ENCODE data around the gene NXF1. TPM values are rescaled to one million over a fixed set of nuclear protein-coding genes. Genes with fewer than 3 reads are reported as not detected.
A peak's percentile ranks its signal among the peaks of the same experiment; 100 is the strongest.
"Not testable (repeated sequence)": the region's sequence is repeated elsewhere in the genome, so short reads cannot be mapped to it uniquely, and the experiment has no call there.

NXF1 gene
- total RNA-seq: 32.4 TPM
- polyA plus RNA-seq: 103 TPM

DNA sequence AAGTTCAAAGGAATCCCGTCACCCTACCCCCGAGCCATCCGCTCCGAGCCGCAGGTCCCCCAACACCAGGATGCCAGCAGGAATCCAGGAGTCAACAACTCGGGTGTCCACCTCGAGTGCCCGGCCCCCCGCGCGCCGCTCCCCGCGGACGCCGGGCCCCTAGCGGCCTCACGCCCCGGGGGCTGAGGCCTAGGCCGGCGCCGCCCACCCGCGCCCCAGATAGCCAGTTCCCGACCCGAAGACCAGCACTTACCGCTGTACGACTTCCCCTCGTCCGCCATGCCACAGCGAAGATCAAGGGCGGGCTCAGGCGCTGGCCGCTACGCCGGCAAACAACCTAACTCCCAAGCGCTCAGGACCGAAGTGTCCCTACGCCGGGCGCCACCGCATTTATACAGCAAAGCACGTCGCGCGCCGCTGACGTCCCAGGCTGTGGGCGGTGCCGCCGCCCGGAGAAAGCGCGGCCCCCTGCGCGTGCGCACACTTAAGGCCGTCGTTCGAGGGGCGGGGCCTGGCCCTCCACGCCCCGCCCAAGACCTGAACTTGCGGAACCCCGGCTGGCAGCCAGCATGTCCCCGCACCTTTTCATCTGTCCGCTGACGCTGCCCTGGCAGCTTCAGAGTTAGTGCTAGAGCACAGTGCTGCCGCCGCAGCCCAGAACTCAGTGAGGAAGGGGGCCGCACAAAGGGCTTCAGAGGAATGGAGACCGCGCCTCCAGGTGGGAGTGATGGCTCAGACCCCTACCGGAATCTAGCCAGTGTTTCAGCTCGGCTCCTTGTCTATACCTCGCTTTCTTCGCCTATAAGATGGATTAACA lies at the start of gene NXF1:
Gene NXF1, minus strand, starts transcription at position 365 of the 817 bp plus-strand sequence. Its CDS starts 84 bp downstream, at position 281.
- H3K4me1 ChIP-seq (ENCODE audit: insufficient read depth): no peaks in the 10 kb centered on the region
- peak within 1 kb of the TSS; percentile 80 for H3K27ac ChIP-seq (ENCODE audit: low read depth)
- H3K4me3 ChIP-seq (ENCODE audit: low read depth, low read length): peak within 1 kb of the TSS; percentile 95
- DNase-seq (ENCODE audit: extremely low spot score): peak; percentile 82
- peaks cover 5% of the 10 kb centered on the region for H3K36me3 ChIP-seq (ENCODE audit: insufficient read depth)
- under 1% methylated on average over 77 of the region's 77 CpGs for WGBS

DNA sequence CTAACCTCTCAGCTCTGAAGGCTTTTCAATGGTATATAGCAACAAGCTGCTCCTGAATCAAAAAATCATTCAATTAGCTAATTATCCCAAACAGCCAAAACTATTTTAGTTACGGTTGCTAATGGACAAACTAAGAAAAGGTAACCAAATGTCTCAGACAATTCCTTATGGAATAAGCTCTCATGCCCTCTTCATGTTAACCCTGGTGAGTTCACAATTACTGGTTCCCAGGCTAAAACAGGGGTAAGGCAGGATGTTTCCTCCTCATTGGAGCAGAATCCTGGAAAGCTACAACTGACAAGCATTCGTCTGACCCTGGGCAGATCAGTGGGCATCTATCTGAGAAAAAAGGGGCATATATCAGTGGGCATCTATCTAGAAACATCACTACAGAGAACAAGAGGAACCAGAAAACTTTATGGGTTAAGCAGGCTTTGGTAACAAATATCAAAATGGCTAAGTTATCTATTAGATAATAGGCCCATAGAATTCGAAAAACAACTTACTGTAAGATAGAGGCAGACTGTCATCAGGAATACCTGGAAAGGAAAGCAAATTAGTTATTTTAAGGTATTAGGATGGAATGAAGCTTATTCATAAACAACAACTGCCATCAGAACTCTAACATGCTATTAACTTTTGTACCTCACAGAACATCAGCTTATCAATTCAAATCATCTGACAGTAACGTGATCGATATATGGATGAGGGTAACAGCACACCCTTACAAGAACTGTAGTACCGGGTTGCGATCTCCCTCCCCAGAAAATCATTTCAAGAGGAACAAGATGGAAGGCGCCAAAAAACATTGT lies 49.0 kb upstream of the NXF1 start:
- H3K4me1 ChIP-seq (ENCODE audit: insufficient read depth): no peaks in the 10 kb centered on the region
- H3K36me3 ChIP-seq (ENCODE audit: insufficient read depth): no peaks in the 10 kb centered on the region
- no peak overlapping the region for H3K27ac ChIP-seq (ENCODE audit: low read depth)
- peak overlapping the region; percentile 75 for H3K4me3 ChIP-seq (ENCODE audit: low read depth, low read length)
- WGBS: 13% methylated on average over 8 of the region's 8 CpGs
- no peak for DNase-seq (ENCODE audit: extremely low spot score)

DNA sequence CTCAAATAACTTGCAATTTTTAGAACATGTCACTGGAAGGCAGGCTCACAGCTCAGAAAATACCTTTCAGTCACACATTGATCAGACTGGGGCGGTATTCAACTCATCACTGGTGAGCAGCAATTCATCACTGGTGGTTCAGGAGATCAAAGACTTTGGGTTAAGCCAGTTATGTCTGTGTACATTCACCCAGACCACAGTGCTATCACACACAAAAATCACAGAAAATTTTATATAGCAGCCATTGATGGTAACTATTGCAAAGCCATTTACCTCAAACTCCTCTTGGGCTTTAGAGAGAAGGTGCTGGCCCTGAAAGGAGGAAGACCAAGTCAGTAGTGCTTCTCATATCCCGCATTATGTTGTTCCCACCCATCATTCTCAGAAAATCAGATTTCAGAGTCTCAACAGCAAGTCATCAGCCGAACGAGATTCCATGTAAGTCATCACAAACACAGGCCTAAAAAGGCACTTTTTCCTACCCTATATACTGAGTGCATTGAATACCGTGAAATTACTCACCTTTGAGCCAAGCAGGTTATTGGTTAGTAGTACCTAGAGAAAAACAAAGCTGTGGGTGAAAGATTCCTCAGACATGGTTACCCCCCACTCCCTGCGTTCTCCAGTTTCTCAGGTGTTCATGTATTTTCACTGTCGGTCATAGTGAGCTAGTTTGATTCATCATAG lies 48.2 kb upstream of the NXF1 start:
- no peaks in the 10 kb centered on the region for H3K36me3 ChIP-seq (ENCODE audit: insufficient read depth)
- H3K27ac ChIP-seq (ENCODE audit: low read depth): no peak overlapping the region
- H3K4me3 ChIP-seq (ENCODE audit: low read depth, low read length): no peak overlapping the region
- WGBS: 57% methylated on average over 7 of the region's 7 CpGs
- no peaks in the 10 kb centered on the region for H3K4me1 ChIP-seq (ENCODE audit: insufficient read depth)
- no peak for DNase-seq (ENCODE audit: extremely low spot score)

DNA sequence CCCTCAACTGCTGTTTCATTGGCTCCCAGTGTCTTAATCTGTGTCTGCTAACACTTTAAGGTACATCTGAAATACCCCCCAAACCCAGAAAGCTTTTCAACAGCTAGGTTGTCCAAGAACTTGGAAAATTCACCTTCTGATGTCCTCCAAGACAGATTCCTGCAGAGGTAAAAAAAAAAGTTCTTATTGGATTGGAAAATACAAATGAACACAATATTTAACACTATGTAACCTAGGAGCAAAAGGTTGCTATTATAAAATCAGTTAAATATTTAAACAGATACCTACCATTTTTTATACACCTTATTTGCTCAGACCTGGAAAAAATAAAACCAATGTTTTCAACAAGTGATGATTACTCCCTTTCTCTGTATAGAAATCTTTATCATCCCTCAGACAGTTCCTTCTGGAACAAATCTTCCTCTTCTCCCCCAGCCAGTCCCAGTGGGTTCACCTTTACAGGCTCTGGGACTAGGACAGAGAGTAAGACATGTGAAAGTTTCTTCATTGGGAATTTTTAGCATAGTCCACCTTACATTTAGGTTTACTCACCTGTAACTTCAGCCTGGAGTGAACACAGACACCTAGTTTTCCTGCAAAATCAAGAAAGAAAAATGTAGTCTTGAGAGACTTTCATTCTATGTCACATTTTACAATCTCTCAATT lies 47.4 kb upstream of the NXF1 start:
- no peak for DNase-seq (ENCODE audit: extremely low spot score)
- Histone ChIP-seq H3K27ac (ENCODE audit: low read depth) (no peak overlapping the region), H3K4me1 (ENCODE audit: insufficient read depth) (no peaks in the 10 kb centered on the region), H3K4me3 (ENCODE audit: low read depth, low read length) (no peak overlapping the region), H3K36me3 (ENCODE audit: insufficient read depth) (no peaks in the 10 kb centered on the region)

DNA sequence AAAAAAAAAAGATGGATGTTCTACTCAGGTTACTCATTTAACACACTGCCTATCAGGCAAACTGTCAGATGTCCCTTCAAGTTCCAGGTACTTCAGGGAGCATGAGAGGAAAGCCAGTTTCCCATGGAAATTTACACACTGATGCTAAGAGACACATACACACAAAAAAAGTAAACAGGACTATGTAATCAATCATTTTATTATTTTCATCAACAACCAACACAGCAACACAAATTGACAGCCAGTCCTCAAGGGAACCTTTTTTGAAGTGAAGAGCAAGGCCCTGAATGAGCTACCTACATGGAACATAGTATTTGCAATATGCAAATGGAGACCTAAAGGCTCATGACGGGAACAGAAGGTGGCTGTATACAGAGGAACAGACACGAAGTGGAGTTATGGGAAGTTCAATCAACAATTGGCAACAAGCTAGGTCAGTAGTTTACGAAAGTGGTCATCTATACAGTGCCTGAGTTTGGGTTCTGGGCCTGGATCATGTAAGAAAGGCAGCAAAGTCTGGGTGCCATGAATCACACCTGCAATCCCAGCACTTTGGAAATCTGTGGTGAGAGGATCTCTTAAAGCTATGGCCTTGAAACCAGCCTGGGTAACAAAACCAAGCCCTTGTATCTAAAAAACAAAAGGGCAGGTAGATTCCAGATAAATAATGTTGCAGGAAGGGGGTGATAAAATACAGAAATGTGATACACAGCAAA lies 46.7 kb upstream of the NXF1 start:
- Histone ChIP-seq H3K4me3 (ENCODE audit: low read depth, low read length) (no peak overlapping the region), H3K36me3 (ENCODE audit: insufficient read depth) (no peaks in the 10 kb centered on the region), H3K27ac (ENCODE audit: low read depth) (no peak overlapping the region), H3K4me1 (ENCODE audit: insufficient read depth) (no peaks in the 10 kb centered on the region)
- no peak for DNase-seq (ENCODE audit: extremely low spot score)
- WGBS: 55% methylated on average over 3 of the region's 3 CpGs

DNA sequence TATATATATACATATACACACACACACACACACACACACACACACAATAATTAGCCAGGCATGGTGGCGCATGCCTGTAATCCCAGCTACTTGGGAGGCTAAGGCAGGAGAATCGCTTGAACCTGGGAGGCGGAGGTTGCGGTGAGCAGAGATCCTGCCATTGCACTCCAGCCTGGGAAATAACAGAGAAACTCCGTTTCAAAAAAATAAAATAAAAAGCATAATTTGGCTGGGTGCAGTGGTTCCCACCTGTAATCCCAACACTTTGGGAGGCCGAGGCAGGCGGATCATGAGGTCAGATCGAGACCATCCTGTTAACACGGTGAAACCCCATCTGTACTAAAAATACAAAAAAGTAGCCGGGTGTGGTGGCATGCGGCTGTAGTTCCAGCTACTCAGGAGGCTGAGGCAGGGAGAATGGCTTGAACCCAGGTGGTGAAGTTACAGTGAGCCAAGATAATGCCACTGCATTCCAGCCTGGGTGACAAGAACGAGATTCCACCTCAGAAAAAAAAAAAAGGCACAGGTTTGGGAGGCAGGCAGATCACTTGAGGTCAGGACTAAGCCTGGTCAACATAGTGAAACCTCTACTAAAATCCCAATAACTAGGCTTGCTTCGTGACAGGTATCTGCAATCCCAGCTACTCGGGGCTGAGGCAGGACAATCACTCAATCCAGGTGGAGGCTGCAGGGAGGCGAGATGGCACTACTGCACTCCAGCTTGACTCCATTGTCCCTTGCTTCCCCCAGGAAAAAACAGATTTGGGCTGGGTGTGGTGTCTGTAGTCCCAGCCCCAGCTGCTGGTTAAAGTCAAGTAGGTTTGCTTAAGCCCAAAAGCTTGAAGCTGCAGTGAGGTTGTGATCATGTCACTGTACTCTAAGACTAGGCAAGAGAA lies 45.9 kb upstream of the NXF1 start:
- H3K4me3 ChIP-seq (ENCODE audit: low read depth, low read length): no peak overlapping the region
- H3K36me3 ChIP-seq (ENCODE audit: insufficient read depth): no peaks in the 10 kb centered on the region
- WGBS: 52% methylated on average over 15 of the region's 15 CpGs
- H3K4me1 ChIP-seq (ENCODE audit: insufficient read depth): no peaks in the 10 kb centered on the region
- no peak overlapping the region for H3K27ac ChIP-seq (ENCODE audit: low read depth)
- no peak for DNase-seq (ENCODE audit: extremely low spot score)

DNA sequence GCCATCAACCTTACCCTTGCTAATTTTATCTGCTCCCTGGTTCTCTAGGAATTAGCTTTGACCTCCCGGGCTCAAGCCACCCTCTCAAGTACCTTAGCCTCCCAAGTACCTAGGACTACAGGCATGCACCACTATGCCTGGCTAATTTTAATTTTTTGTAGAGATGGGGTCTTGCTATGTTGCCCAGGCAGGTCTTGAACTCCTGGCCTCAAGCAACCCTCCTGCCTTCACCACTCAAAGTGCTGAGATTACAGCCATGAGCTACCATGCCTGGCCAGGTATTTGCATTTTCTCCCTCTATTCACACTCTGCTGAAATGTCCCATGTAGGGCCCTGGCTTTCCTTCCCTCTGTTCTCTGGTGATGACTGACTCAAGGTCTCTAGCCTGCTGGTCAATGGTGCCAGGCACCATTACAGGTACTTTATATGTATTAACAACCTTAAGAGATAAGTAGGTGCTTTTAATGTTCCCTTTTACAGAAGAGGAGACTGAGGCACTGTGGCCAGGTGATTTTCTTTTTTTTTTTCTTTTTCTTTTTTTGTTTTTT lies 42.6 kb upstream of the NXF1 start:
- H3K36me3 ChIP-seq (ENCODE audit: insufficient read depth): no peaks in the 10 kb centered on the region
- H3K27ac ChIP-seq (ENCODE audit: low read depth): no peak overlapping the region
- DNase-seq (ENCODE audit: extremely low spot score): no peak
- no peaks in the 10 kb centered on the region for H3K4me1 ChIP-seq (ENCODE audit: insufficient read depth)
- 91% methylated on average over 1 of the region's 1 CpG for WGBS
- H3K4me3 ChIP-seq (ENCODE audit: low read depth, low read length): no peak overlapping the region

DNA sequence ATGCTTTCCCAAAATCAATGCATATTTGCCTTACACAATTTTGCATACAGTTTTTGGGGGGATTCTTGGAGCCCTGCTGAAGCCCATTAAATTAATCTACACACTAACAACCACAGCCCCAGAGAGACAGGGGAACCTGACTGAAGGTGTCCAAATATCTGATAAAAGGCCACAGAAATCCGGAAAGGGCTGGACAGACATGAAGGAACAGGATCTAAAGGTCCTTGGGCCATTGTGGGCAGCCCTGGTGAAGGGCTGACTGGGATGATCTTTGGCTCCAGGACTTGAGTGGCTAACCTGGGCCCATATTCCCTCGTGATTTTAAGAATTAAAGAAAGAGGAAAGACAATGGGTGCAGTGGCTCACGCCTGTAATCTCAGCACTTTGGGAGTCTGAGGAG lies 40.9 kb upstream of the NXF1 start:
- 89% methylated on average over 3 of the region's 3 CpGs for WGBS
- Histone ChIP-seq H3K27ac (ENCODE audit: low read depth) (no peak overlapping the region), H3K36me3 (ENCODE audit: insufficient read depth) (no peaks in the 10 kb centered on the region), H3K4me3 (ENCODE audit: low read depth, low read length) (no peak overlapping the region), H3K4me1 (ENCODE audit: insufficient read depth) (no peaks in the 10 kb centered on the region)
- no peak for DNase-seq (ENCODE audit: extremely low spot score)

DNA sequence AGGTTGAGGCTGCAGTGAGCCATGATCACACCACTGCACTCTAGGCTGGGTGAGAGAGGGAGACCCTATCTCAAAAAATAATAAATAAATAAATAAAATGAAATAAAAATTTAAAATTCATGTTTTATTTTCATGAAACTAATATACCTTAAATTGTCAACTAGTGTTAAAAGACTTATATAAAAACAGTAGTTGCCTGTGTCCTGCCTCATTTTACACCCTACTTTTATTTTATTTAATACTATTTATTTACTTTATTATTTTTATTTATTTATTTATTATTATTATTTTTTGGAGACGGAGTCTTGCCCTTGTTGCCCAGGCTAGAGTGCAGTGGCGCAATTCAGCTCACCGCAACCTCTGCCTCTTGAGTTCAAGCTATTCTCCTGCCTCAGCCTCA lies 38.9 kb upstream of the NXF1 start:
- H3K27ac ChIP-seq (ENCODE audit: low read depth): no peak overlapping the region
- no peak overlapping the region for H3K4me3 ChIP-seq (ENCODE audit: low read depth, low read length)
- over 99% methylated on average over 3 of the region's 3 CpGs for WGBS
- H3K36me3 ChIP-seq (ENCODE audit: insufficient read depth): no peaks in the 10 kb centered on the region
- no peak for DNase-seq (ENCODE audit: extremely low spot score)
- no peaks in the 10 kb centered on the region for H3K4me1 ChIP-seq (ENCODE audit: insufficient read depth)

DNA sequence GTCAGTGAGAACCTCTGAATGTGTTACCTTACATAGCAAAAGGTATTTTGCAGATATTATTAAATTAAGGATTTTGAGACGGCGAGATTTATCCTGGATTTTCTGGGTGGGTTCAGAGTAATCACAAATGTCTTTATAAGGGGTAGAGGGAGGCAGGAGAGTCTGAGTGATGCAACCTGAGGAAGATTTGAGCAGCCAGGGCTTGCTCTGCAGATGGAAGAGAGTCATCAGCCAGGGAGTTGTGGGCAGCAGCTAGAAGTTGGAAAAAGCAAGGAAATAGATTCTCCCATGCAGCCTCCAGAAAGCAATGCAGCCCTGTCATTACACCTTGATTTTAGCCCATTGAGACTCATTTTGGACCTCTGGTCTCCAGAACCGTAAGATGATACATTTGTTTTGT lies 38.2 kb upstream of the NXF1 start:
- DNase-seq (ENCODE audit: extremely low spot score): no peak
- H3K4me3 ChIP-seq (ENCODE audit: low read depth, low read length): no peak overlapping the region
- no peaks in the 10 kb centered on the region for H3K36me3 ChIP-seq (ENCODE audit: insufficient read depth)
- no peak overlapping the region for H3K27ac ChIP-seq (ENCODE audit: low read depth)
- 97% methylated on average over 3 of the region's 3 CpGs for WGBS
- H3K4me1 ChIP-seq (ENCODE audit: insufficient read depth): peaks cover under 1% of the 10 kb centered on the region

DNA sequence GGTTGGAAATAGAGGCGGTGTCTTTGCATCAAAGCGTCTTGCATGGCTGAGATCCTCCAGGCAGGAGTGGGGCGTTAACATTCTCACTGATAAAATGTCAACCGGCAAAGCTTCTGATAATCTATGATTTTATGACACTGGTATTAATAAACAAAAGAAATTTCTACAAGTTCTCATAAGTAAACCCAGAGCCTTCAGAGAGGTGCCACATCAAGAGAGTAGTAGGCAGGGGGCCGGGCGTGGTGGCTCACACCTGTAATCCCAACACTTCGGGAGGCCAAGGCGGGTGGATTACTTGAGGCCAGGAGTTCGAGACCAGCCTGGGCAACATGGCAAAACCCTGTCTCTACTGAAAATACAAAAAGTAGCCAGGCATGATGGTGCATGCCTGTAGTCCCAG lies 37.7 kb upstream of the NXF1 start:
- DNase-seq (ENCODE audit: extremely low spot score); H3K4me3 ChIP-seq (ENCODE audit: low read depth, low read length); H3K36me3 ChIP-seq (ENCODE audit: insufficient read depth); H3K4me1 ChIP-seq (ENCODE audit: insufficient read depth): not testable (repeated sequence)
- 74% methylated on average over 9 of the region's 9 CpGs for WGBS
- H3K27ac ChIP-seq (ENCODE audit: low read depth): peak overlapping the region; percentile 99

DNA sequence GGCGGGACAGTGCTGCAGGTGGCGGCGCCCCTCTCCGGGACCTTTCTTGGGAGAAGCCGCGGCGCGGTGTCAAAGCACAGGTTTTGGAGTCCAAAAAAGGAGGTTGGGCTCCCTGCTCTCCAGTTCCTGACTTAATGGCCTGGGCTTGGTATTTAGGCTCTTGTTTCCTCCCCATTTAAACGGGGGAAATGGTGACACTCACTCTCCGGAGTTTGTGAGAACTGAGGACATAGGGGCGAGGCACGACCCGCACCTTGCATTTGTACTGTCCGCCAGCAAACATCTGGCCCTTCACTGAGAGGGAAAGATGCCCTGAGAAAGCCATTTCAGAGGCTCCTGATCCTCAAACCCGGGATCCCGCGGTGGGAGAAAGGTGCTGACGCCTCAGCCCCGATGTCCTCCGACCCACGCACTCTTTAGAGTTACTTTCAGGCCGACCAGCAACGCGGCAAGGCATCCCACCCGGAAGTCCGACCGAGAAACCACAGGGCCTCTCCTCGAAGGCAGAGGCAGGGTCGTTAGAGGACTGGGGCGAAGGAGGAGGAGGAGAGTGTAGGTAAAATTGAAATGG lies 37.0 kb upstream of the NXF1 start:
- Histone ChIP-seq H3K27ac (ENCODE audit: low read depth) (peak overlapping the region; percentile 99), H3K4me3 (ENCODE audit: low read depth, low read length) (peak overlapping the region; percentile 35), H3K36me3 (ENCODE audit: insufficient read depth) (no peaks in the 10 kb centered on the region), H3K4me1 (ENCODE audit: insufficient read depth) (peaks cover 1% of the 10 kb centered on the region)
- no peak for DNase-seq (ENCODE audit: extremely low spot score)
- 7% methylated on average over 30 of the region's 30 CpGs for WGBS
